Kidney tubule cell (primary cell): ENCODE measurements around the gene DUSP19.
"Not testable (repeated sequence)": the region's sequence is repeated elsewhere in the genome, so short reads cannot be mapped to it uniquely, and the experiment has no call there.

ENCODE experiments used
- DNase-seq: peaks from one replicate; pipeline ENCODE4 v3.0.0-alpha.2; 2018; ENCODE audit warnings: low spot score

Gene DUSP19

DNA sequence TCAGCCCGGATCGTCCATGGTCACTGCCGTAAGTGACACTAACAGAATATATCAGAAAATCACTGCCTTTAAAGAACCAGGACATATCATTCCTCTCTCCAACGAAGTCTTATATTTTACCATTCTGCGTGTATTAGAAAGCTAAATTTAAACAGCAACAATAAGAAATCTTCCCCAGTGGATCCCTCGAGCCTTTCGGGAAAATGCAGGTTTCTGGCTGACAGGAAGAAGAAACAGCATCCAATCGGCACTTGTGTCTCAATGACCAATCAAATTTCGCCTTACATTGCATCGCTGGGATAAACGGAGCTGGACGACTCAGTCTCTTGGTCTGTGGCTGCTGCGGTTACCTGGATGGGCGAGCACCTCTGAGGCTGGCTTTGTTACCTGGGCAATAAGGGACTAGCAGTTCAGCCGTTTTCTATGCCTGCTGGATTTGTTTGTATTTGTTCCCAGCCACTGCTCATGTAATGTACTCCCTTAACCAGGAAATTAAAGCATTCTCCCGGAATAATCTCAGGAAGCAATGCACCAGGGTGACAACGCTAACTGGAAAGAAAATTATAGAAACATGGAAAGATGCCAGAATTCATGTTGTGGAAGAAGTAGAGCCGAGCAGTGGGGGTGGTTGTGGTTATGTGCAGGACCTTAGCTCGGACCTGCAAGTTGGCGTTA, at the start of gene DUSP19:
TSS of gene DUSP19 (plus strand) at position 284 of the 675 bp plus-strand sequence. CDS start at position 471, 187 bp downstream.
- peak; percentile 98 for DNase-seq

DNA sequence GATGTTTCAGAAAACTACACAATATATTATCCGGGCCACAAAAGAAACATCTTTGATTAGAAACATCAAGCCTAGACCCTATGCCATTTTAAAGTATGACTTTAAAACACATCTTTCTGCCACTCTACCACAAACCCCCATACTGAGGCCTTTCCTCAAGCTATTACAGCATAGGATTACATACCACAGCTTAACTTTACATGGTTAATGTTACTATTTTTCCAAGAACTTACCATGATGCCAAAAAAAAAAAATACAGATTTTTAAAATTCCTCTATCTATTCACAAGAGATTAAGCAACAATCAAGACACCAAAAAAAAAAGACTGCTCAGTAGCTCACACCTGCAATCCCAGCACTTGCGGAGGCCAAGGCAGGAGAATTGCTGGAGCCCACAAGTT, 49.3 kb upstream of the DUSP19 start:
- no peak for DNase-seq

DNA sequence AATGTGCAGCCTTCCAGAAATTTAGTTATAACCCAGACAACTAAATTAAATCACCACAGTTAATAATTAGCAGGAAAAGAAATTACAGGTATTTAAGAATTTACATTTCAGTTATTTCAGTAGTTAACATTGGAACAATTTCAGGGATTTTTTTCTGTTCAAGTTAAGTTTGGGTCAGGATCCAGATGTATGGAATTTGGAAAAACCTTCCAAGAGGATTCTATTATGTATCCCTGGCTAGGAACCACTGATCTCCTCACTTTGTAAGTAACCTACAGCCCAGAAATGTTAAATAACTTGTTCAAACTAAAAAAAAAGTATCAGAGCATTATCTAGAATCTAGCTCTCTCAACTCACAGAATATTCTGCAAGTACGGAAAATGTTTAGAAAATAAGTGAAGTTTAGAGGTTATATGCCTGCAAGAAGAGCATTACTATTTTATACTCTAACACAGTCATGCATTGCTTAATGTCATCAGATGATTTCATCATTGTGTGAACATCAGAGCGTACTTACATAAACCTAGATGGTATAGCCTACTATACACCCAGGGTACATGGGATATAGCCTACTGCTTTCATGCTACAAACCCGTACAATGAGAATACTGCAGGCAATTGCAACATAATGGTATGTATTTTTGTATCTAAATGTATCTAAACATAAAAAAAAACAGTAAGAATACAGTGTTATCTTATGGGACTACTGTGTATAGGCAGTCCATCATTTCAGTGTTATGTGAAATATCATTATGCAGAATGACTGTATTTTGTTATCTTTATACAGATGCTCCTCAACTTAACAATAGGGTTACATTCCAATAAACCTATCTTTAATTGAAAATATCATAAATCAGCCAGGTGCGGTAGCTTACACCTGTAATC, 46.4 kb upstream of the DUSP19 start:
- no peak for DNase-seq

GRCh38 chr2:183033951-183034350, 44.6 kb upstream of the DUSP19 start:
- DNase-seq, result no peak

- peak; percentile 37 for DNase-seq
Observed at GRCh38 chr2:183034806-183035205, 43.7 kb upstream of the DUSP19 start.

DNA sequence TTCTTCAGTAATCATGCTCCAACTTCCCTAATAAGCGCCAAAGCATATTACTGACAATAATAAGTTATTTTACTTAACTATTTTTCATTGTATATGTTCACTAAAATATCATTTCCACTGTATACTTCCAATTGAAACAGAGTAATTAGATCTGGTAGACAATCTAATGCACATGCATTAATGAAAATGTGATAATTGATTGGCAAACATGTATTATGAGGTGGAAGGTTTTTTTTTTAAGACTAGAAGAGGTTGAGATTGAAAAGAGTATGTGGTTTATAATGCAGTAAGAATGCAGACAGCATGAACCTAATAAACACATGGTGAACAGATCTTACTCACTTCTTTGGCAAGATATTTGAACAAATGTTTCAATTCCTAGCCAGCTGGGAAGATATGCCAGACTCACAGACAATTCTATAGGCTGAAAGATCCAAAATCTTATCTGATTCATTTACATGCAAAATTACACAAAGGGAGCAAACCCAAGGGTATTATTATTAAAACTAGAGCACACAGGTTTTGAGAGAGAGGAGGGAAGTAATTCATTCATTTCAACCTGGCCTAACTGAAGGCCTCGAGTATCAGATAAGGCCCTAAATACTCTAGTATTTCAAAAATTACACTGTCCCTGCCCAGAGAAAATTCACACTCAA, 43.1 kb upstream of the DUSP19 start:
- DNase-seq, result peak; percentile 14

GRCh38 chr2:183035954-183036669, 42.4 kb upstream of the DUSP19 start:
- DNase-seq, result no peak

GRCh38 chr2:183037074-183037552, 41.4 kb upstream of the DUSP19 start:
- DNase-seq, result peak; percentile 52

DNA sequence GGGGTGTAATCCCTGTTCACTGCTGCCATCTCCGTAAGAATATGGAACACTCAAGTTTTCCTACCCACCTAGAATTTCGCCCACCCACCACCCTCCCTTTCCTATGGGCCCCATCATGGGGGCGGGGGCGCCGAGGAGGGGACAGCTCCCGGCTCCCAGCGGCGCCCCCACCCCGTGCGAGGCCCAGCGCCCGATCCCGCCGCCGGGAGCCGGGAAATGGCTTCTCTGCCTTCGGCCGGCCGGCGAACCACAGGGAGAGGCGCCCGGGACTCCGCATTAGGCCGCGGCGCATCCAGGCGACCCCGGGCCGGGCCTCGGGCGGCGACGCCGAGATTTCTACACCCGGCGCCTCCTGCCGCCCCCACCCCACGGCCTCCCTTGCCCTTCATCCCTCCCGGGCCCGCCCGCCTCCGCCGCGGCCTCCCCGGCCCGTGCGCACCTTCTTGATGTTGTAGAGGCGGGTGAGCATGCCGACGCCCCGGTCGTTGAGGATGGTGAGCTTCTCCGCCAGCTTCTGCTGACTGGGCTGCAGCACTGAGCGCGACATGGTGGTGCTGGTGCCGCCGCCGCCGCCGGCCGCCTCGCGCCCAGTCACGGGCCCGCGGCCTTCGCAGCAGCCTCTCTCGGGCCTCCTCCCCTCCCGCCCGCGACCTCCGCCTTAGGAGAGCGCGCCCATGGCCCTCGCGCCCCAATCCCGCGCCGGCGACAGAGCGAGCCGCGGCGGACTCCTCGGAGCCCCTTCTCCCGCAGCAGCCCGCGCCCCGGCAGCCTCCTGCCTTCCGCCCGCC, 40.8 kb upstream of the DUSP19 start:
- DNase-seq, result no peak

GRCh38 chr2:183038341-183039300, 39.9 kb upstream of the DUSP19 start, which contains the start of gene NCKAP1:
NCKAP1 (minus strand) TSS chr2:183038457; CDS start chr2:183038099, 358 bp downstream.
- peak; percentile 90 for DNase-seq

- DNase-seq, result no peak
Observed at GRCh38 chr2:183040604-183041003, 37.9 kb upstream of the DUSP19 start.

DNA sequence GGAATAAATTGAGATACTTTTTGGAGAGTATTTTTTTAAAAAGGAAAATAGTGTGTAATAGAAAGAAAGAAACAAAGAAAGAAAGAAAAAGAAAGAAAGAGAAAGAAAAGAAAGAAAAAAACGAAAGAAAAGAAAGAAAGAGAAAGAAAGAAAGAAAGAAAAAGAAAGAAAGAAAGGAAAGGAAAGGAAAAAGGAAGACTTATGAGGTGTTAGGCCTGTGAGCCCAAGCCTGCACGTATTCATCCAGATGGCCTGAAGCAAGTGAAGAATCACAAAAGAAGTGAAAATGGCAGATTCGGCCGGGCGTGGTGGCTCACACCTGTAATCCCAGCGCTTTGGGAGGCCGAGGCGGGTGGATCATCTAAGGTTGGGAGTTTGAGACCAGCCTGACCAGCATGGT, 35.0 kb upstream of the DUSP19 start:
- not testable (repeated sequence) for DNase-seq

DNA sequence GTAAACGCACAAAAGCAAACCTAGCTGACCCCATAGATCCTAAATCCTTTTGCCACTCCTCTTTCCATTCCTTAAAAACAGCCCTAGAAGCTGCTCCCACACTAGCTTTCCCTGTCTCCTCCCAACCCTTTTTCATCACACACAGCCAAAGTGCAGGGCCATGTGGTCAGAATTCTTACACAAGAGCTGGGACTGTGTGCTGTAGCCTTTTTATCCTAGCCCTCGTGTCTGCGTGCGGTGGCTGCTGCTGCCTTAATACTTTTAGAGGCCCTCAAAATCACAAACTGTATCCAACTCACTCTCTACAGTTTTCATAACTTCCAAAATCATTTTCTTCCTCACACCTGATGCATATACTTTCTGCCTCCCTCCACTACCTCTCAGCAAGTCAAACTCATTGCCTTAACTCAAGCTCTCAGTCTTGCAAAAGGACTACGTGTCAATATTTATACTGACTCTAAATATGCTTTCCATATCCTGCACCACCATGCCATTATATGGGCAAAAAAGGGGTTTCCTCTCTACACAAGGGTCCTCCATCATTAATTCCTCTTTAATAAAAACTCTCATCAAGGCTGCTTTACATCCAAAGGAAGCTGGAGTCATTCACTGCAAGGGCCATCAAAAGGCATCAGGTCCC, 30.9 kb upstream of the DUSP19 start:
- DNase-seq, result not testable (repeated sequence)

DNA sequence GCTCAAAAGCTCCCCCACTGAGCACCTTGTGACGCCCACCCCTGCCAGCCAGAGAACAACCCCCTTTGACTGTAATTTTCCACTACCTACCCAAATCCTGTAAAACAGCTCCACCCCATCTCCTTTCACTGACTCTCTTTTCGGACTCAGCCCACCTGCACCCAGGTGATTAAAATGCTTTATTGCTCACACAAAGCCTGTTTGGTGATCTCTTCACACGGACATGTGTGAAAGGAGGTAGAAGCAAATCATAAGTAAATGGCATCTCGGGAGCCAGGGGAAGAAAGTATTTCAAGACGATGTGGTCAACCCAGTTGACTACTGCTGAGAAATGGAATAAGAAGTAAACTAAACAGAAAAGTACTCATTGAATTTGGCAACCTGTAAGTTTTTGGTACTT, 29.1 kb upstream of the DUSP19 start:
- no peak for DNase-seq

DNA sequence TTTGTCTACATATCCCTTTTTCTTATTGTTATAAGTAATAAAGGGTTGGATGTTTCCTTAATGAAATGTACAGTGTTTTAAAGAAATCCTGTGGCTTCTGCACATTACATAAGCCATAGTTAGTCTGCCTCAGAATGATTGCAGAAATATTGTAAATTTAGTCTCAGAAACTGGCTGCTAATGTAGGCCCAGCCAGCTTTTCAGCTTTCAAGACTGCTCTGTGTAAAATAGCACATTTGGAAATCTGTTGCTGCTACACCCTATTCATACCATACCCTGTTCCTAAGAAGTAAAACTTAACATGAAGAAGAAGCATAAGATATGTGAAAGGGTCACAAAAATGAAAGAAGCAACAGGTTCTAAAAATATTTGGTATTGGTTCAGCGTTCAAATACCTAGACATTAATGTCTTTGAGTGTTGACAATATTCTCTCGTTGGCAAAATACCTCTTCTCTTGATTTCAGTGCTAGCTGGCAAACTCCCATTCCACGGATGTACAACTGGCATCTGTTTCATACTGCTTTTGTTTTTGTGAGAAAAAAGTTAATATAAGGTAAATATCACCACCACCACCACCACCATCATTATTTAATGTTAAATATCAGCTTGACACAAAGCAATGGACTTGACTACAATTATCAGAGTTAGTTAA, 21.1 kb upstream of the DUSP19 start:
- DNase-seq, result no peak

DNA sequence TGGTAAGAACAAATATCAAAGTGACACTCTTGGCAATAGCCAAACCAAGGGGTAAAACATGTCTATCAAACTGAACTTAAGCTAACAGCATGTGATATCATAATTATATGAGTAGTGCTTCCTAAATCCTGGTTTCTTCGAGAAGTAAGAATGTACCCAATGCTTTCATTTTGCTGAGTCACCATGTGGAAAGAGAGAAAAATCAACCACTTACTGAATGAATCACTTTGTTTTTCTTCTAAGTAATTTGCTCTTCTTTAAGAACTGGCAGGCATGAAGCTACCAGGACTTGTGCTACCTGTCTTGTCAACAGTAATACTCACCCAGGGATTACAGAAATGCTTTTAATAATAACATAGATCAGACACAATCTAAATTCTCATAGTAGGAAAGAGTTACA, 19.0 kb upstream of the DUSP19 start:
- peak; percentile 85 for DNase-seq

GRCh38 chr2:183060571-183061231, 17.8 kb upstream of the DUSP19 start:
- DNase-seq, result no peak

GRCh38 chr2:183063083-183063482, 15.5 kb upstream of the DUSP19 start:
- peak; percentile 19 for DNase-seq
